ENCODE results near the gene EYA2.

The EYA2 gene

DNA sequence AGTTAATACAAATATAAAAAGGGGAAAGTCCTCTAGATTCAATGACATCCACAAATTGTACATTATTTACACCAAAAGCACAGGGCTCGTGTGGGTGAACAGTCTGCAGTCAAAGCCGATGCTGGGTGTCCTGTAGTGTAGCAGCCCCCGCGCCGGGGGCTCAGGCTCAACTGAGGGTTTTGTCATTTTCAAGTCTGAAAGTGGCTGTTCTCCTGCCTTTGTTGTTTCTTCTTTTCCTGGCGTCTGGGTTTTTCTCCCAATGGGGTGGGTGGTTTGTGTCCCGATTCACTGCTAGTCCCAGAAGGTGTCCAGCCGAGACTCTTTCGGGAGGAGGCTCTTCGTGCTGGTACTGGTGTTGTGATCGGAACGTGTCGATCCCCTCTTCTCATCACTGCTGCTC, 315.8 kb downstream of the EYA2 start:
- H3K9ac ChIP-seq (ENCODE audit: low read depth, low read length), result no peak overlapping the region
- no peaks in the 10 kb centered on the region for H3K27me3 ChIP-seq (ENCODE audit: control insufficient read depth, insufficient read depth, low read length)
- H3K36me3 ChIP-seq (ENCODE audit: insufficient read depth, low read length), result peaks cover 68% of the 10 kb centered on the region

DNA sequence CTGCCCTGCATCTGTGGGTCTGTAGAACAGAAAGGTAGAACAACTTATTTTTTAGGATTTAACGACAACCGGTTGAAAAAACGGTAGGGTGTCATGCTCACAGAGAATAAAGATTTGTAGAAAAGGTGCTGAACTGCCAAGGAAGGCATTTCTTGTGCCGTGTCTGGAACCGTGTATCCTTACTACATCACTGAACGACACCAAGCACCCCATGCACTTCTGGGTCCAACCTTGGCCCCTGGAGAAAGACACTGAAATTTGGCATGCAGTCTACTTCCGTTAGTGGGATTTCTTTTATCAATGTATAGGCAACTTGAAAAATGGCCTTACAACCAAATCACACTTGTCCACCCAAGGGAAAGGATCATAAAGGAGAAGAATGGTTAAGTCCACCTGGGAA, 316.4 kb downstream of the EYA2 start:
- Histone ChIP-seq H3K9me3 (replicated peaks; ENCODE audit: low read length) (no peaks in the 10 kb centered on the region), H3K36me3 (ENCODE audit: insufficient read depth, low read length) (peaks cover 74% of the 10 kb centered on the region), H3K27me3 (ENCODE audit: control insufficient read depth, insufficient read depth, low read length) (no peaks in the 10 kb centered on the region), H3K4me2 (ENCODE audit: low read length) (no peak overlapping the region), H3K4me1 (ENCODE audit: control insufficient read depth, insufficient read depth, low read length) (peaks cover under 1% of the 10 kb centered on the region), H3K4me3 (ENCODE audit: low read length) (no peak overlapping the region), H3K9ac (ENCODE audit: low read depth, low read length) (no peak overlapping the region)

More for the DNA sequence above, 315.8 kb downstream of the EYA2 start:
- no peak overlapping the region for H3K4me2 ChIP-seq (ENCODE audit: low read length)
- H3K4me1 ChIP-seq (ENCODE audit: control insufficient read depth, insufficient read depth, low read length), result peaks cover 6% of the 10 kb centered on the region
- H3K4me3 ChIP-seq (ENCODE audit: low read length), result no peak overlapping the region
- no peaks in the 10 kb centered on the region for H3K9me3 ChIP-seq (replicated peaks; ENCODE audit: low read length)

DNA sequence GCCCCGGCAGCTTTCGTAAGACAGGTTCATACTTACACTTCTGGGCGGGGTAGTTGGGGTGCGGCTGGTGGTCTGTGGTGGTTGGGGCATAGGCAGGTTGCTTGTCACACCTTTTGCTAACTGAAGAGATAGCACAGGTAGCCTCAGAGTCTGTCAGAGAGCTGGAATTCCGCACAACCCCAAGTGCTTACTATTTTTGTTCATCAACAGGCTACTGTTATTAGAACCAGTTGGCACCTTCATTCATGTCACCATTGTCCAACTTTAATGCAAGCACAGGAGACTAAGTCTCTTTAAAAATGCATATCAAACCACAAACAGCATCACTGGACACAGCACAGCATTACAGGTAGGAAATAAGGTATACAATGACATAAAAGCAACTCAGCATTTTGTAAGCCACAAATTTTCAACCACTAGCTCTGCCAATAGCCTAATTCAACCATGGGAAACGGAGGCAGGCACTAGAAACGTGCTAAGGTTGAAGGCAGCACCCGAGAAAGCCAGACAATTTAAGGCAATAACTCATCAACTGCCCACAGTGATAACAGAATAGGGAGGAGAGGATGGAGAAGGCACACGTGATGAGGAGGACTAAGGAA, 318.1 kb downstream of the EYA2 start:
- Histone ChIP-seq H3K36me3 (ENCODE audit: insufficient read depth, low read length) (peaks cover 85% of the 10 kb centered on the region), H3K4me1 (ENCODE audit: control insufficient read depth, insufficient read depth, low read length) (no peaks in the 10 kb centered on the region), H3K9ac (ENCODE audit: low read depth, low read length) (no peak overlapping the region), H3K4me2 (ENCODE audit: low read length) (no peak overlapping the region), H3K27me3 (ENCODE audit: control insufficient read depth, insufficient read depth, low read length) (no peaks in the 10 kb centered on the region), H3K9me3 (replicated peaks; ENCODE audit: low read length) (no peaks in the 10 kb centered on the region), H3K4me3 (ENCODE audit: low read length) (no peak overlapping the region)

DNA sequence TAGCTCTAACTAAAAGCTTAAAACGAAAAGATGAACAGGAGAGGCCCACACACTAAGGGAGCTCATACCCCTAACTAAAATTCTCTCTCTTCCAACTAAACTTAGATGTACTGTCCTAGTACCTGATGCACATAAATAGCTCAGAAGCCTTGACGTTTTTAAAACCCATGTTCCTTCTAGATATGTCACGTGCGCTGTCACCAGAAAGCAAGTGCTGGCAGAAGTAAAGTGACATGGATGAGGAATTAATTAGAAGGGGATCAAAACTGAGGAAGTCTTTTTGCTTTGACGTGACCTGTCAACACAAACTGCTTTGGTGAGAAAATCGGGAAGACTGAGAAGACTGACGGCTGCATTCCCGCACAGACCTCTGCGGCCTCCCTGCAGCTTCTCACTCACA, 319.3 kb downstream of the EYA2 start:
- Histone ChIP-seq H3K4me2 (ENCODE audit: low read length) (no peak overlapping the region), H3K36me3 (ENCODE audit: insufficient read depth, low read length) (peaks cover 88% of the 10 kb centered on the region), H3K9me3 (replicated peaks; ENCODE audit: low read length) (no peaks in the 10 kb centered on the region), H3K4me3 (ENCODE audit: low read length) (no peak overlapping the region), H3K4me1 (ENCODE audit: control insufficient read depth, insufficient read depth, low read length) (no peaks in the 10 kb centered on the region), H3K9ac (ENCODE audit: low read depth, low read length) (no peak overlapping the region), H3K27me3 (ENCODE audit: control insufficient read depth, insufficient read depth, low read length) (no peaks in the 10 kb centered on the region)

DNA sequence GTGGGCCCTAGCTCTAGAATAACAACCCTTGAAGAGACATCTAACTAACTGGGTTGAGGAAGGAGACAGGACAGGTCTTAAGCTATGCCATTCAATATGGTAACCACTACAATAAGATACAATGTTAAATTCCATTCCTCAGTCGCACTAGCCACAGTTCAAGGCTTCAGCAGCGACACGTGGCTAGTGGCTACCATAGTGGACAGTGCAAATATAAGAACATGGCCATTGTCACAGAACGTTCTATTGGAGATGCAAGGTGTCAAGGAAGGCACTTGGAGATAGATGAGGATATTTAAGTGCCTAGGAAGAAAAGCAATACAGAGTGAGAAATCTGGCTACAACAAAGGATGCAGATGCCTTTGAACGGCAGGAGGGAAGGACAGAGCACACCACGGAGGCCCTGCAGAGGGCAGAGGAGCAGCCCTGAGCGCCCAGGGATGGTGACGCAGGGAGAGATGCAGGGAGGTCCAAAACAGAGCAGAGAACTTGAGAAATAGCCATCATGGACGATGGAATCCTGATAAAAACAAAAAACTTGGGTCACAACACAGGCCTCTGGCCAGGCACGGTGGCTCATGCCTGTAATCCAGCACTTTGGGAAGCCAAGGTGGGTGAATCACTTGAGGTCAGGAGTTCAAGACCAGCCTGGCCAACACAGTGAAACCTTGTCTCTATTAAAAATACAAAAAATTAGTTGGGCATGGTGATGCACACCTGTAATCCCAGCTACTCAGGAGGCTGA, 321.2 kb downstream of the EYA2 start:
- Histone ChIP-seq H3K4me3 (ENCODE audit: low read length) (no peak overlapping the region), H3K4me2 (ENCODE audit: low read length) (no peak overlapping the region), H3K36me3 (ENCODE audit: insufficient read depth, low read length) (peaks cover 84% of the 10 kb centered on the region), H3K27me3 (ENCODE audit: control insufficient read depth, insufficient read depth, low read length) (no peaks in the 10 kb centered on the region), H3K9ac (ENCODE audit: low read depth, low read length) (no peak overlapping the region), H3K4me1 (ENCODE audit: control insufficient read depth, insufficient read depth, low read length) (no peaks in the 10 kb centered on the region), H3K9me3 (replicated peaks; ENCODE audit: low read length) (no peaks in the 10 kb centered on the region)

DNA sequence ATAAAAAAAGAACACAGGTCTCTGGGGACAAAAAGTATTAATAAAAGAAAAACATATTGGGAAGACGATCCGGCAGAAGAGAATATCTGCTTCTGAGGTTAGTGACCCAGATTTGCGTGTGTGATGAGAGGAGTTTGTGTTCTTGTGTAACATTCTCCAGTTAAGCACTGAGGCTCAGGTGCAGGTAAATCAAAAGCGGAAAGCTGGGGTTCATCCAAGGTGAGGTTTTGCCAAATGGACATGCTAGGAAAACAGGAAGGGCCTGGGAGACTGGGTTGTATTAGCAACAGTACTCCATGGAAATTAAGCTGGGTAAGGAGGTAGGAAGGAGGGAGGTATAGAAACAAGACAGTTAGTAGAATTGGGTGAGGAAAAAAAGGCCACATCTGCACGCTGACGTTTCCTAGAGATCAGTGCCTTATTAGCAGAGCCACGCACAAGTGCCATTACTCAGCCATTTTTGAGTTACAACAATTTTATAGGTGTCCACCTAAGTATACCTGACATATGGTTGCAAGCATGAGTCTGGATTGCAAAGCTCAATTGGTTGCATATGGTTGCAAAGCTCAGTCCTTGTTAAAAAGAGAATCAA, 322.3 kb downstream of the EYA2 start:
- peaks cover 83% of the 10 kb centered on the region for H3K36me3 ChIP-seq (ENCODE audit: insufficient read depth, low read length)

DNA sequence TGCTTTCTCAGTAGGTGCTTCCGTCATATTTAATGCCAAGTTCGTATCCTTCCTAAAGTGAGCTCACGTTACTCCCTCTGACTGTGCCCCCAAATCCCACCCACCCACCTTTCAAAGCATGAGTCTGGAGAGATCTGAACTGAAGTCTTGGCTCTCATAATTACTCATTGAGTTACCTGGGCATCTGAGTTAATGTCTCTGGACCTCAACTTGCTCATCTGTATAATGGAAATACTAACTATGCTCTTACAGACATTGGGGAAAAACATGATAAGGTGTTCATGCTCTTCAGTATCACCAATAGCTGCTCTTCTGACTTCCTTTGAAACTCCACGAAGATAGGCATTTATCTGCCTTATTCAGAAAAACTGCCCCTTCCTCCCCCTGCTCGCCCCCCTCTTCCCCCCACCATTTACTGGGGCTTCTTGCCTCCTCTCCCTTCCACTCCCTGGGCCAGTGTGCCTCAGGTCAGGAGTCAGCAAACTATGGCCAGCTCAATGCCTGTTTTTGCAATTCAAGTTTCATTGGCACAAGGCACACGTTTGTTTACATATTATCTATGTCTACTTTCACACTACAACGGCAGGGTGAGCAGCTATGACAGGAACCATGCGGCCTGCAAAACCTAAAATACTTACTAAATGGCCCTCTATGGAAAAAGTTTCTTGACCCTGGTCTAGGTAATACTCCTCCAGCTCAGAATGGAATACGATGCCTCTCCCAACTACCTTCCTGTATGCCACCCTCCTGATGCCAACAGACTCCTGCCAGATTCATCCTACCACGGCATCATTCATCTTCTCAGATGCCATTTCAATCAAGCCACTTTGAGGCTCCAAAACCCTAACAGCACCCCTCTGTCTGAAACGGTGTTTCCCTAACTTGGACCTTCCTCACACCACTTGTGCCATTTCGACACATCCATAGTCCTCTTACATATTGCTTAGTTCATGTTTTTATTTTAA, 323.1 kb downstream of the EYA2 start:
- no peaks in the 10 kb centered on the region for H3K27me3 ChIP-seq (ENCODE audit: control insufficient read depth, insufficient read depth, low read length)
- no peaks in the 10 kb centered on the region for H3K9me3 ChIP-seq (replicated peaks; ENCODE audit: low read length)
- H3K4me2 ChIP-seq (ENCODE audit: low read length), result no peak overlapping the region
- peaks cover 83% of the 10 kb centered on the region for H3K36me3 ChIP-seq (ENCODE audit: insufficient read depth, low read length)
- no peak overlapping the region for H3K4me3 ChIP-seq (ENCODE audit: low read length)
- no peaks in the 10 kb centered on the region for H3K4me1 ChIP-seq (ENCODE audit: control insufficient read depth, insufficient read depth, low read length)
- H3K9ac ChIP-seq (ENCODE audit: low read depth, low read length), result no peak overlapping the region

More for the DNA sequence above, 322.3 kb downstream of the EYA2 start:
- H3K9me3 ChIP-seq (replicated peaks; ENCODE audit: low read length), result no peaks in the 10 kb centered on the region
- H3K4me1 ChIP-seq (ENCODE audit: control insufficient read depth, insufficient read depth, low read length), result no peaks in the 10 kb centered on the region
- no peak overlapping the region for H3K9ac ChIP-seq (ENCODE audit: low read depth, low read length)
- no peak overlapping the region for H3K4me3 ChIP-seq (ENCODE audit: low read length)
- H3K4me2 ChIP-seq (ENCODE audit: low read length), result no peak overlapping the region
- H3K27me3 ChIP-seq (ENCODE audit: control insufficient read depth, insufficient read depth, low read length), result no peaks in the 10 kb centered on the region

DNA sequence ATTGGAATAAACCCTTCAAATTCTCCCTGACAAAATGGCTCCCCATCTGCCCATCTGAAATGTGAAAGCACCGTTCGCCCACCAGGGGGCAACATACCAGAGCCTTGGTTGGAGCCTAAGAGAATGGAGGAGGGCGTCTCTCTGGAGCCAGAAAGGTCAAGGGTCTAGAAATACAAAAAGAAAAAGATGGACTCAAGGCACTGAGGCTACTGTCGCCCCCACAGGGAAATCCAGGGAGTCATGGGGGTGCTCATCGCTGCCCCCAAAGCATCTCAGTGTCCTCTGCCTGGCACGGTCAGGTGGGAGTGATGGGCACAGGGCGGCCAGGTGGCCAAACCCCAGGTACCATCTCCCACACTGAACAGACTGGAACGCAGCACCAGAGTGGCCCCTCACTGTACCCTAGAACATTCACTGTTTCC, 325.5 kb downstream of the EYA2 start:
- H3K4me3 ChIP-seq (ENCODE audit: low read length), result no peak overlapping the region
- H3K4me1 ChIP-seq (ENCODE audit: control insufficient read depth, insufficient read depth, low read length), result no peaks in the 10 kb centered on the region
- H3K27me3 ChIP-seq (ENCODE audit: control insufficient read depth, insufficient read depth, low read length), result no peaks in the 10 kb centered on the region
- H3K9me3 ChIP-seq (replicated peaks; ENCODE audit: low read length), result no peaks in the 10 kb centered on the region
- H3K4me2 ChIP-seq (ENCODE audit: low read length), result no peak overlapping the region
- H3K36me3 ChIP-seq (ENCODE audit: insufficient read depth, low read length), result peaks cover 82% of the 10 kb centered on the region
- no peak overlapping the region for H3K9ac ChIP-seq (ENCODE audit: low read depth, low read length)

DNA sequence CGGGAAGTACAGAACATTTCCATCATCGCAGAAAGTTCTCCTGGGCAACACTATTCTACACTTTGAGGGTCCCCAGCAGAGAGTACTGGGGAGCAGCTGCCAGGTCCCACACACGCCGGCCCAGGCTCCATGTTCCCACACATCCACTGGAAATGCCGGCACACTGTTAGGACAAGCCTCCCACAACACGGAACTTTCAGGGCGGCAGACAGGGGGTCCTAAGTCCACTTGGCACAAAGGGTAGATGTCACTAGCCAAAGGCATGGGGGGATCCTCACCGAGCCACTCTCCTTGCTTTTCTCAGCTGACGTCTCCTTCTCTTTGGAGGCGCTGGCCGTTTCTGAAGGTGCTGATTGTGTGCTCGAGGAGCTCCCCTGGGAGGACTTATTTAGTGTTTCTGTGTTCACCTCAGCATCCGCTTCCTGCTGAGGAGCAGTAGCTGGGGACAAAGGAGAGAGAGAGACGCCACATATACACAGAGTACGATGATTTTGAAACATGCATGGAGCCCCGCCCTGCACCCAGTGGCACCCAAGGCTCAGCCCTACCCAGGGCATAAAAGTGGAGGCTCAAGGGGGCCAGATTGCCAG, 326.5 kb downstream of the EYA2 start:
- no peak overlapping the region for H3K9ac ChIP-seq (ENCODE audit: low read depth, low read length)
- no peak overlapping the region for H3K4me2 ChIP-seq (ENCODE audit: low read length)
- peaks cover 78% of the 10 kb centered on the region for H3K36me3 ChIP-seq (ENCODE audit: insufficient read depth, low read length)
- H3K4me3 ChIP-seq (ENCODE audit: low read length), result no peak overlapping the region
- no peaks in the 10 kb centered on the region for H3K27me3 ChIP-seq (ENCODE audit: control insufficient read depth, insufficient read depth, low read length)
- no peaks in the 10 kb centered on the region for H3K4me1 ChIP-seq (ENCODE audit: control insufficient read depth, insufficient read depth, low read length)
- H3K9me3 ChIP-seq (replicated peaks; ENCODE audit: low read length), result no peaks in the 10 kb centered on the region

DNA sequence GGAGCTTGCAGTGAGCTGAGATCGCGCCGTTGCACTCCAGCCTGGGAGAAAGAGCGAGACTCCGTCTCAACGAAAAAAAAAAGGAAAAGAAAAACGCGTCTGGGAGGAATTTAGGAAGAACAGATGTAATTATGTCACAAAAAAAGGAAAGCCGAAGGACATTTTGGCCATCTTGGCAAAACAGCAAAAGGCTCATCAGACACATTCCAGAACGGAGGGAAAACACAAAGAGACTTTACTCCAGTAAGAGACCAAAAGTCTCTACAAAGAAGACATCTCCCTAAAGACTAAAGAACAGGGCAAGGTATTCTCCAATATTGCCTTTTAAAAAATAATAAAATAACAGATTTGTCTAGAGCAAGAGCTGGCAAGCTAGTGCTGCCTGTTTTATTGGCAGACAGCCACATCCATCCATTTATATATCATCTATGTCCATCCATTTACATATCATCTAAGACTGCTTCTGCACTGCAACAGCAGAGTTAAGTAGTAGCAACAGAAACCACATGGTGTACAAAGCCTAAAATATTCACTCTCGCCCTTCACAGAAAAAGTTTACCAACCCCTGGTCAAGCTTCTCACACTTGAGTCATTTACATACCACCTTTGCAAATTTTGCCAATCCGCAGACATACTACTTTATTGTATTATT, 328.0 kb downstream of the EYA2 start:
- Histone ChIP-seq H3K36me3 (ENCODE audit: insufficient read depth, low read length) (peaks cover 83% of the 10 kb centered on the region), H3K4me3 (ENCODE audit: low read length) (no peak overlapping the region), H3K9ac (ENCODE audit: low read depth, low read length) (no peak overlapping the region)

More for the DNA sequence above, 328.0 kb downstream of the EYA2 start:
- Histone ChIP-seq H3K4me2 (ENCODE audit: low read length) (no peak overlapping the region), H3K27me3 (ENCODE audit: control insufficient read depth, insufficient read depth, low read length) (no peaks in the 10 kb centered on the region), H3K9me3 (replicated peaks; ENCODE audit: low read length) (no peaks in the 10 kb centered on the region), H3K4me1 (ENCODE audit: control insufficient read depth, insufficient read depth, low read length) (no peaks in the 10 kb centered on the region)
